ENCODE results near the gene CBLL2.

GRCh38 chrX:22278375-22278774, 5.7 kb downstream of the CBLL2 start:
- TF ChIP-seq ZNF274 (IDR thresholded peaks at IDR 0.05; ENCODE audit: low read depth, low read length) = no peak
- TF ChIP-seq SUZ12 (IDR thresholded peaks at IDR 0.05; ENCODE audit: extremely low read depth, insufficient read depth, insufficient read length) = no peak

All from NT2/D1 (cell line).